Gastroesophageal sphincter (tissue), 3 donors: ENCODE data around the gene LSG1.

Experiments
- CTCF ChIP-seq, 4 experiments: fragments of 200-600 bp in 2 of 4; fragments of 450-650 bp in 2 of 4; sonication (generic) in 1 of 4; IDR thresholded peaks; one replicate each; pipeline ENCODE4 v1.5.1; 2017 to 2019; ENCODE audit warnings: antibody characterized with exemption in 4 of 4, mild to moderate bottlenecking in 2 of 4, moderate library complexity in 2 of 4
- POLR2AphosphoS5 ChIP-seq: sonication (generic); formaldehyde crosslinking; IDR thresholded peaks from one replicate; pipeline ENCODE4 v1.6.1; 2017; ENCODE audit warnings: antibody characterized with exemption

- TF ChIP-seq CTCF (IDR thresholded peaks at IDR 0.05), result no peak
- TF ChIP-seq POLR2AphosphoS5, result no peak
These were observed 10.0 kb downstream of the LSG1 start for GRCh38 chr3:194661946-194662345.
